Measurements from ENCODE around the gene CMSS1. TPM values are rescaled to one million over a fixed set of nuclear protein-coding genes. Genes with fewer than 3 reads are reported as not detected.

The CMSS1 gene
- total RNA-seq, 1 donor from 2014 or later: 9.2 TPM

GRCh38 chr3:100008081-100008698, 190.5 kb downstream of the CMSS1 start:
- intact Hi-C loops (cut with DNase I): loop anchor here (5.0 kb wide), 1 partner anchor 166 kb away; no protein-coding TSS in a partner anchor
- DNase-seq (ENCODE audit: low spot score in 2 of 2): no peak

GRCh38 chr3:100009276-100010086, 191.8 kb downstream of the CMSS1 start:
- no peak for DNase-seq (ENCODE audit: low spot score in 2 of 2)
- intact Hi-C loops (cut with DNase I): loop anchor here (5.0 kb wide), 1 partner anchor 167 kb away; no protein-coding TSS in a partner anchor
- peaks cover 0 to 28% of the 10 kb centered on the region in 2 donors for H3K4me1 ChIP-seq
- no peaks in the 10 kb centered on the region for H3K9me3 ChIP-seq
- H3K27ac ChIP-seq: peak overlapping the region; percentile 74 to 78
- no peak for TF ChIP-seq CTCF (IDR thresholded peaks at IDR 0.05)
- H3K4me3 ChIP-seq: no peak overlapping the region
- no peaks in the 10 kb centered on the region for H3K27me3 ChIP-seq
- no peaks in the 10 kb centered on the region for H3K36me3 ChIP-seq

More at GRCh38 chr3:100008081-100008698, 190.5 kb downstream of the CMSS1 start:
- Histone ChIP-seq H3K4me1 (peaks cover 0 to 28% of the 10 kb centered on the region in 2 donors), H3K27me3 (no peaks in the 10 kb centered on the region), H3K27ac (peak overlapping the region; percentile 64 to 74), H3K4me3 (no peak overlapping the region), H3K36me3 (no peaks in the 10 kb centered on the region), H3K9me3 (no peaks in the 10 kb centered on the region)
- TF ChIP-seq CTCF (IDR thresholded peaks at IDR 0.05): no peak

- Histone ChIP-seq H3K27me3 (no peaks in the 10 kb centered on the region), H3K9me3 (no peaks in the 10 kb centered on the region), H3K27ac (peak overlapping the region; percentile 74 to 78), H3K4me1 (peaks cover 0 to 28% of the 10 kb centered on the region in 2 donors), H3K36me3 (no peaks in the 10 kb centered on the region), H3K4me3 (no peak overlapping the region)
- no peak for TF ChIP-seq CTCF (IDR thresholded peaks at IDR 0.05)
- intact Hi-C loops (cut with DNase I): no loop called here
- DNase-seq (ENCODE audit: low spot score in 2 of 2): no peak
Observed at GRCh38 chr3:100010087-100010417, 192.4 kb downstream of the CMSS1 start.

- Histone ChIP-seq H3K4me1 (peaks cover 0 to 22% of the 10 kb centered on the region in 2 donors), H3K27ac (no peak overlapping the region), H3K27me3 (no peaks in the 10 kb centered on the region), H3K4me3 (no peak overlapping the region), H3K36me3 (no peaks in the 10 kb centered on the region), H3K9me3 (no peaks in the 10 kb centered on the region)
- no peak for TF ChIP-seq CTCF (IDR thresholded peaks at IDR 0.05)
- intact Hi-C loops (cut with DNase I): no loop called here
- no peak for DNase-seq (ENCODE audit: low spot score in 2 of 2)
Observed at GRCh38 chr3:100018806-100019205, 201.1 kb downstream of the CMSS1 start.

GRCh38 chr3:100019719-100020118, 202.1 kb downstream of the CMSS1 start:
- intact Hi-C loops (cut with DNase I): no loop called here
- Histone ChIP-seq H3K4me1 (peaks cover 2 to 28% of the 10 kb centered on the region in 2 donors), H3K9me3 (no peaks in the 10 kb centered on the region), H3K27me3 (no peaks in the 10 kb centered on the region), H3K4me3 (no peak overlapping the region), H3K27ac (peak overlapping the region in 1 of 2 donors; percentile 23), H3K36me3 (no peaks in the 10 kb centered on the region)
- no peak for TF ChIP-seq CTCF (IDR thresholded peaks at IDR 0.05)
- DNase-seq (ENCODE audit: low spot score in 2 of 2): no peak

All from ascending aorta (tissue), 2 donors.